ENCODE data around the gene DAPK2. TPM values are rescaled to one million over a fixed set of nuclear protein-coding genes. Genes with fewer than 3 reads are reported as not detected.

DAPK2 gene
- total RNA-seq, 1 experiment from 2014 or later, result 1.4 TPM

DNA sequence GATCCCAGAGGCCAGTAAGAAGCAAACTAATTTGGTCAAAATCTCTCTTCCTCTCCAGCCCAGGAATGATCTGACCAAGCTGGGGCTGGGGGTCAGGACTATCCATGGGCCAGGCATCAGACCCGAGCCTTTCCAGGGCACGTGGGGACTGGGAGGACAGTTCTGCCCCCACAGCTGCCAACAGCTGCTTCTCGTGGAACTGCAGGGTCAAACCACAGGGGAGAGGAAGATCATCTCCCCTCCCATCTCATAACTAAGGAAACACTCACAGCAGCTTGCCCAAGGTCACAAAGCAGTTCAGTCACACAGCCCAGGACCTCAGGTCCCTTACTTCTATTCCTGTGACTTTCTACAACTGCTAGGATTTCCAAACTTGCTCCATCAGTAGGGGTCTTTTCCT, 47.1 kb downstream of the DAPK2 start:
- intact Hi-C loops (cut with micrococcal nuclease), result loop anchor here (1.0 kb wide), 1 partner anchor 15 kb away; no protein-coding TSS in a partner anchor
- no peaks in the 10 kb centered on the region for H3K36me3 ChIP-seq (ENCODE audit: low read depth, low read length)
- POLR2A ChIA-PET (ENCODE audit: unreplicated experiment), result no interaction called here
- DNase-seq, result no peak
- H4K20me1 ChIP-seq (ENCODE audit: low read length), result no peaks in the 10 kb centered on the region
- H3K27ac ChIP-seq (ENCODE audit: low read length), result no peak overlapping the region
- H3K27me3 ChIP-seq (ENCODE audit: low read length), result no peaks in the 10 kb centered on the region
- H3K9me3 ChIP-seq (ENCODE audit: low read length), result no peaks in the 10 kb centered on the region
- TF ChIP-seq EZH2 (IDR thresholded peaks at IDR 0.05; ENCODE audit: low read length, unreplicated experiment) (no peak), EZH2phosphoT487 (IDR thresholded peaks at IDR 0.05; ENCODE audit: borderline replicate concordance, low read length) (no peak)
- TF ChIP-seq, protein P1, sequence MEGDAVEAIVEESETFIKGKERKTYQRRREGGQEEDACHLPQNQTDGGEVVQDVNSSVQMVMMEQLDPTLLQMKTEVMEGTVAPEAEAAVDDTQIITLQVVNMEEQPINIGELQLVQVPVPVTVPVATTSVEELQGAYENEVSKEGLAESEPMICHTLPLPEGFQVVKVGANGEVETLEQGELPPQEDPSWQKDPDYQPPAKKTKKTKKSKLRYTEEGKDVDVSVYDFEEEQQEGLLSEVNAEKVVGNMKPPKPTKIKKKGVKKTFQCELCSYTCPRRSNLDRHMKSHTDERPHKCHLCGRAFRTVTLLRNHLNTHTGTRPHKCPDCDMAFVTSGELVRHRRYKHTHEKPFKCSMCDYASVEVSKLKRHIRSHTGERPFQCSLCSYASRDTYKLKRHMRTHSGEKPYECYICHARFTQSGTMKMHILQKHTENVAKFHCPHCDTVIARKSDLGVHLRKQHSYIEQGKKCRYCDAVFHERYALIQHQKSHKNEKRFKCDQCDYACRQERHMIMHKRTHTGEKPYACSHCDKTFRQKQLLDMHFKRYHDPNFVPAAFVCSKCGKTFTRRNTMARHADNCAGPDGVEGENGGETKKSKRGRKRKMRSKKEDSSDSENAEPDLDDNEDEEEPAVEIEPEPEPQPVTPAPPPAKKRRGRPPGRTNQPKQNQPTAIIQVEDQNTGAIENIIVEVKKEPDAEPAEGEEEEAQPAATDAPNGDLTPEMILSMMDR (conservative IDR thresholded peaks at IDR 0.05; ENCODE audit: low read depth, low read length), result no peak
- CTCF ChIA-PET, result no interaction called here
- no peaks in the 10 kb centered on the region for H3K9me2 ChIP-seq (replicated peaks; ENCODE audit: low read length)
- no peak overlapping the region for H3K4me2 ChIP-seq (ENCODE audit: low read length)
- BruUV-seq (replicated peaks), result no TSS peak
- H3K79me2 ChIP-seq (ENCODE audit: low read length), result no peaks in the 10 kb centered on the region
- no peak overlapping the region for H2AFZ ChIP-seq (ENCODE audit: low read length)
- ATAC-seq, result no peak
- H3K4me1 ChIP-seq (ENCODE audit: insufficient read depth, low read length), result peaks cover 5% of the 10 kb centered on the region
- H3K4me3 ChIP-seq (ENCODE audit: low read length), result no peak overlapping the region
- no peaks in the 10 kb centered on the region for H3F3A ChIP-seq (ENCODE audit: low read length, unreplicated experiment)
- H3K9ac ChIP-seq (ENCODE audit: low read length), result no peak overlapping the region

DNA sequence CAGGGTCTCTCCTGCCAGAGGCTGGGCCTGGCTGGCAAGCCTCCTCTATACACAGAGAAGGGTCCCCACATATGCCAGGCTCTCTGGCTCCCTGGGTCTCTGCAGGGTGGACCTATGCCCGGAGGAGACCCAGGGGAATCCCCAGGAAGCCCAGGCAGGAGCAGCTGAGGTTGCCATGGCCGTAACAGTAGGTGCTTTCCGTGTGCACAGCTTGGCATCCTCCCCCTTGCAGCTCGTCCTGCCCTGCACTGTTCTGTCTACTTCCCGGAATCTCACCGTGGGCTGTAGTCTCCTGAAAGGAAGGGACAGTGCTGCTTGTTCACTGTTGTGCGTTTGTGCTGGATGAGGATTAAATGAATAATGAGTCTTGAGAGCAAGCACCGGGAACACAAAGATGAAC, 47.8 kb downstream of the DAPK2 start:
- Histone ChIP-seq H3K4me3 (ENCODE audit: low read length) (no peak overlapping the region), H4K20me1 (ENCODE audit: low read length) (no peaks in the 10 kb centered on the region), H3K4me2 (ENCODE audit: low read length) (no peak overlapping the region), H2AFZ (ENCODE audit: low read length) (no peak overlapping the region), H3K36me3 (ENCODE audit: low read depth, low read length) (no peaks in the 10 kb centered on the region), H3F3A (ENCODE audit: low read length, unreplicated experiment) (no peaks in the 10 kb centered on the region), H3K27ac (ENCODE audit: low read length) (no peak overlapping the region), H3K9ac (ENCODE audit: low read length) (no peak overlapping the region), H3K9me3 (ENCODE audit: low read length) (no peaks in the 10 kb centered on the region), H3K27me3 (ENCODE audit: low read length) (no peaks in the 10 kb centered on the region), H3K4me1 (ENCODE audit: insufficient read depth, low read length) (peaks cover 7% of the 10 kb centered on the region), H3K79me2 (ENCODE audit: low read length) (no peaks in the 10 kb centered on the region), H3K9me2 (replicated peaks; ENCODE audit: low read length) (no peaks in the 10 kb centered on the region)
- DNase-seq (no peak), ATAC-seq (no peak)
- BruUV-seq (replicated peaks), result no TSS peak
- intact Hi-C loops (cut with micrococcal nuclease), result no loop called here
- ChIA-PET POLR2A (ENCODE audit: unreplicated experiment) (no interaction called here), CTCF (no interaction called here)
- TF ChIP-seq EZH2 (IDR thresholded peaks at IDR 0.05; ENCODE audit: low read length, unreplicated experiment) (no peak), EZH2phosphoT487 (IDR thresholded peaks at IDR 0.05; ENCODE audit: borderline replicate concordance, low read length) (no peak)
- TF ChIP-seq, protein P1 (conservative IDR thresholded peaks at IDR 0.05; ENCODE audit: low read depth, low read length), result no peak

DNA sequence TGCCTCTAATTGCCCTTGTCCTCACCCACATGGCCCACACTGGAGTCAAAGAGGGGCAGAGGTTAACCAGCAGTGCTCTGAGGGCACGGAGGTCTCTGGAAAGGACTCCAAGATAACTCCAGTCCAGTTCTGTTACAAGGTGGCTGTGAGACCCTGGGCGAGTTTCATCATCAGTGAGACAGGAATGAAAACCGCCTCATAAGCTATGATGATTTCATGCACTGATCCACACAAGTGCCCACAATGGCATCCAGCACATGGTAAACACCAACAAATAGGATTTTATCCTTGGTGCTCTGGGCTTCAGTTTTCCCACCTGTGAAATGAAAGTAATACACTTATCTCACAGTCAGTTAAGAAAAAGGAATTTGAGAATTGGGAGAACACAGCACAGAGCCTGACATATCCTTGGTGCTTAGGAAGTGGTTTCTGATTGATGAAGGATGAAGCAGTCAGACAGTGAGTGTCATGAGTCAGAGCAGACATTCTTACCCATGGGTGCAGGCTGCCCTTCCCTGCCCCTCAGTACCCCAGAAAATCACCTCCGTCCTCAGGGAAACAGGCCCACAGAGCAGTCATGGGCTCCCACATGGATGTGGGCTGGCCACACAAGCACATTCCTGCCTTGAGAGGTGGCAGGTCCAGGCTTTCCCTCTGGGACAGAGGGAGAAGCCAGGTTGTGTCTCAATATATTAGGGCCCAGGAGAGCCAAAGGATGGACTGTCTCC, 48.4 kb downstream of the DAPK2 start:
- no peak for DNase-seq
- no peak overlapping the region for H3K4me2 ChIP-seq (ENCODE audit: low read length)
- BruUV-seq (replicated peaks), result no TSS peak
- no peaks in the 10 kb centered on the region for H3K36me3 ChIP-seq (ENCODE audit: low read depth, low read length)
- ChIA-PET POLR2A (ENCODE audit: unreplicated experiment) (no interaction called here), CTCF (no interaction called here)
- no peak overlapping the region for H3K9ac ChIP-seq (ENCODE audit: low read length)
- H3K9me3 ChIP-seq (ENCODE audit: low read length), result no peaks in the 10 kb centered on the region
- no peak overlapping the region for H3K4me3 ChIP-seq (ENCODE audit: low read length)
- H3K27me3 ChIP-seq (ENCODE audit: low read length), result no peaks in the 10 kb centered on the region
- H3F3A ChIP-seq (ENCODE audit: low read length, unreplicated experiment), result no peaks in the 10 kb centered on the region
- H3K4me1 ChIP-seq (ENCODE audit: insufficient read depth, low read length), result peaks cover 7% of the 10 kb centered on the region
- H4K20me1 ChIP-seq (ENCODE audit: low read length), result no peaks in the 10 kb centered on the region
- H3K79me2 ChIP-seq (ENCODE audit: low read length), result no peaks in the 10 kb centered on the region
- H2AFZ ChIP-seq (ENCODE audit: low read length), result no peak overlapping the region
- intact Hi-C loops (cut with micrococcal nuclease), result no loop called here
- TF ChIP-seq EZH2phosphoT487 (IDR thresholded peaks at IDR 0.05; ENCODE audit: borderline replicate concordance, low read length) (no peak), EZH2 (IDR thresholded peaks at IDR 0.05; ENCODE audit: low read length, unreplicated experiment) (no peak)
- TF ChIP-seq, protein P1 (conservative IDR thresholded peaks at IDR 0.05; ENCODE audit: low read depth, low read length), result no peak
- no peak for ATAC-seq
- H3K27ac ChIP-seq (ENCODE audit: low read length), result no peak overlapping the region
- no peaks in the 10 kb centered on the region for H3K9me2 ChIP-seq (replicated peaks; ENCODE audit: low read length)
